Posterior vena cava (tissue), 2 donors: Measurements from ENCODE around the gene CNR2. TPM values are rescaled to one million over a fixed set of nuclear protein-coding genes. Genes with fewer than 3 reads are reported as not detected.
"Not testable (repeated sequence)": the region's sequence is repeated elsewhere in the genome, so short reads cannot be mapped to it uniquely, and the experiment has no call there.

ENCODE experiments used
- DNase-seq: peaks from one replicate; pipeline ENCODE4 v3.0.0-alpha.2; 2020; ENCODE audit warnings: low spot score
- intact Hi-C, 2 donors: fragments of 100-400 bp; cut with DNase I; formaldehyde crosslinking; loops; one replicate each; pipeline versions ENCODE4 v1.14.1 to v1.14.2; 2022 to 2023
- long read RNA-seq, 2 donors: library from polyadenylated mRNA; unstranded; transcript quantifications; one replicate each; pipeline ENCODE4 v2.0.0, GENCODE V29; 2020 to 2021
- total RNA-seq, 2 donors: library from RNA; stranded (reverse); fragmentation: NEBNext Ultra II Directional; extraction: Animal tissue kit (Norgen Biotek cat#: 25700); gene quantifications; one replicate each; pipeline ENCODE4 v1.2.1, GENCODE V29; 2021
- donor health status: DM: yes; HTN: yes; CAD: no.
- donor health status: DM: yes; HTN: yes; CAD: no.

CNR2 gene
- total RNA-seq = under 1 TPM; 0.05 to 0.14 TPM
- long read RNA-seq, donor 1 = 0 reads
- long read RNA-seq, donor 2 = 0 reads

DNA sequence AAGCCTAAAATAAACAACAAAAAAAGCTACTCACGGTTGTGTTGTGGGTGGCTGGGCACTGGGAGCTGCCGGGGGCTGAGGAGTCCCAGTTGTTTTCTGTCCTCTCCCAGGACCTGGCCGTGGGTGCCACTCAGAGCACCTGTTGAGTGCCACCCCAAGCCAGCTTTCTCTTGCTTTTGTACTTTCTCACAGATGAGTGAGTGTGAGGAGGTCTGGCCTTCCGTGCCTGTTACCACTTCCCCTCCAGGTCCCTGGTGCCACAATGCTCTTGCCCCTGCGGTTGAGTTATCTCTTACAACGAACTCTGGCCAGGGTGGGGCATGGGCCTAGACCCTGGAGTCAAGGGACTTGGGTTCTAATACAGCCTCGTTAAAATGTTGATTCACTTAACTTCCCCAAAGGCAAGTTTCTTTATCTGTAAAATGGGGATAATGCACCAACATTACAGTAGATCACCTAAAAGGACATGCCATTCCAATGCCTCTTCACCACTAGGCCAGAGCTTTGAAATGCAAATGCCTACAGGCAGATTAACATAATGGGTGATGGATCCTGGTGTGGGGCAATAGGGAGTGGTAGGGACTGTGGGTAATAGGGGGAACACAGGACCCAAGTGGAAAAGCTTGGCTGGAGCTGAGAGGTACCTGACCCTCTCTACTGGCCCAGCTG lies at the start of gene CNR2:
TSS of gene CNR2 (minus strand) at position 151 of the 669 bp plus-strand sequence. CDS start 37,745 bp downstream, outside the sequence.
- intact Hi-C loops = loop anchor here in 1 of 2 donors (10.0 kb wide), 1 partner anchor 149 kb away; no protein-coding TSS in a partner anchor
- DNase-seq = no peak

DNA sequence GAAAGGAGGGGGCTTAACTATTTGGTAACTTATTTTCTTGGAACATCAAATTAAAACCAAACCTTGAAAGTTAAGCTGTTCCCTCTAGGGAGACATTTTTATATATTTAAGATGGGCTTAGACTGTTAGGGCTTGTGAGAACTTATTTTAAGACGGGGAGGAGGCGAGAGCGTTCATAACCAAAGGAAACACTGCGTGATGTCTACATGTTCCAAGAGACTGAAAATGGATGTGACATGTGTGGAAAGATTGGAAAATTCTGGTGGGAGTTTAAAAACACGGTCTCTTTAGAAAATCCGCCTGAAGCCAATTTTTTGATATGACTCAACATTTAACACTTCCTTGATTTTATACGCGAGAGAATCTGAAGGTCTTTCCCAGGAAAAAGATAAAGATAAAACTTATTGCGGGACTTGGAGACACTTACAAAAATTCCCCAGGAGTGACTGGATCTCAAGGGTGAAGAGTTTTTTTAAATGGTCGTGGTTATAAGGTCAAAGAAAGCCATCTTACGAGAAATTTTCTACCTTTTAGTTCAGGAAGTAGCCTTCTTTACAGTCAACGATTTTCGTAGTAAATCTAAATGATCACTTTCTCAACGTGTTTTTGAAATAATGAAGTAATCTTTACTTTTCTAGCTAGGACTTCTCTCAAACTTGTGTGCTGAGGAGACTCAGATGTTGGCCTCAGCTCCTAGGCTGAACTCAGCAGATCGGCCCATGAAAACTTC lies 47.3 kb upstream of the CNR2 start:
- no peak for DNase-seq
- intact Hi-C loops = no loop called here

DNA sequence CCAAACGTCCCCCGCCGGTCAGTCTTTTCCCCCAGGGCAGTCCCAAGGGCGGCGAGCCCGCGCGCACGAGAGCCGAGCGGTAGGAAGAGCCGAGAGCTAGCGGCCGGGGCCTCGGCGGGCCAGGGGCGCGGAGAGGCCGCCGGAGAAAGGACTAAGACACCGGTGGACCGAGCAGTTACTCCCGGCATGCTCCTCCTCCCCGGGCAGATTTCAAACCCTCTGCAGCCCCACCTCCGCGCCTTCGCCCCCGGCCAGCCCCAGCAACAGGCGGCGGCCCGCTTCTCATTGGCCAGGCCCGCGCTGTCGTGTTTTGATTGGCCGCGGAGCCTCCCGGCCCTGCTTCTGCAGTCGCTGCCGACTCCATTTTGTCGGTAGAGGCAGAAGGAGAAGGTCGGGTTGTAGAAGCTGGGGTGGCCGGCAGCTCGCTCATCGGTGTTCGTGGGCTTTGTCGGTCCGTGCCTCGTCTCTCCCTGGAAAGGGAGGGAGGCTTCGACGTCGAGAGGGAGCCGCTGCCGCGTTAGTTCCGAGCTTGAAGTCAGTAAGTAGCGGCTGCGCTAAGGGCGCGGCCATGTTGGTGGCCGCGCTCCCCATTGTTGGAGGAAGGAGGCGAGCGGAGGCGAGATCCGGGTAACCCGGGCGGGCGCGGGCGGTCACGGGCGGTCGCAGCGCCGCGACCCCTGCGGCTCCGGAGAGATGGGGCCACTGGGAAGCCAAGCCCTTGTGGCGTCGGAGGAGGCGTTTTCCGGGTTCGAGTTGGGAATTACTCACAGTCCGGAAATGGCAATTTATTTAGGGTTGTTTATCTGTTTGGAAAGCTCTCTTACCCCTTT lies 46.5 kb upstream of the CNR2 start, which contains the start of gene PNRC2:
TSS of gene PNRC2 (plus strand) at position 368 of the 830 bp plus-strand sequence. CDS start 1,630 bp downstream, outside the sequence.
- peak; percentile 99 for DNase-seq
- intact Hi-C loops = loop anchor here (5.0 kb wide), 1 partner anchor 63 kb away; no protein-coding TSS in a partner anchor

DNA sequence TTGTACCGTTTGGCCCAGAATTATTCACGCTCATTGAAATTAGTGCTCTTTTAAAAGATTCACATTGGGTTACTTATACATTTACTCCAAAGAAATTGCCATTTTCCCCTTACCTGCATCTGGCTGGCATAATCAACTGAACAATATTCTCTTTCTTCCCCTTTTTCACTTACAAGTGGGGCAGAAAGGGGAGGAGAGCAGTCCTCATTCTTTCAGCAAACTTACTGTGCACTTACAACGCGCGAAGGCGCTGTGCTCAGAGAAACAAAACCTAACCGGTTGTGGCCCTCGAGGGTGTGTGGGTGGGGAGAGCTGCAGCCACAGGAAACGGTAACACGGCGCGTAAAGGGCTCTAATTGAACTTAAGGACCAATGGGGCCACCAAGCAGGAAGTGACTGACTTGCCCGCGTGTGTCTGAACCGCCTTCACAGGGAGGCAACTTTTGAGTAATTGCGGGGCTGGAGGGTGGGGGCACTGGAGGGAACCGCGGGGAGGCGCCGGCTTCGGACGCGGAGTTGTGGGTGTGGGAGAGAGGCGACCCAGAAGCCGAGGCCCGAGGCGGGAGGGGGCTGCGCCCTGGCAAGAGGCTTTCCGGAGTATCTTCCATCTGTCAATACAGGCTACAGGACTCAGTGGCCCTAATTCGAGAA lies 45.8 kb upstream of the CNR2 start:
- intact Hi-C loops = loop anchor here (5.0 kb wide), 1 partner anchor 63 kb away; no protein-coding TSS in a partner anchor
- DNase-seq = peak; percentile 96

DNA sequence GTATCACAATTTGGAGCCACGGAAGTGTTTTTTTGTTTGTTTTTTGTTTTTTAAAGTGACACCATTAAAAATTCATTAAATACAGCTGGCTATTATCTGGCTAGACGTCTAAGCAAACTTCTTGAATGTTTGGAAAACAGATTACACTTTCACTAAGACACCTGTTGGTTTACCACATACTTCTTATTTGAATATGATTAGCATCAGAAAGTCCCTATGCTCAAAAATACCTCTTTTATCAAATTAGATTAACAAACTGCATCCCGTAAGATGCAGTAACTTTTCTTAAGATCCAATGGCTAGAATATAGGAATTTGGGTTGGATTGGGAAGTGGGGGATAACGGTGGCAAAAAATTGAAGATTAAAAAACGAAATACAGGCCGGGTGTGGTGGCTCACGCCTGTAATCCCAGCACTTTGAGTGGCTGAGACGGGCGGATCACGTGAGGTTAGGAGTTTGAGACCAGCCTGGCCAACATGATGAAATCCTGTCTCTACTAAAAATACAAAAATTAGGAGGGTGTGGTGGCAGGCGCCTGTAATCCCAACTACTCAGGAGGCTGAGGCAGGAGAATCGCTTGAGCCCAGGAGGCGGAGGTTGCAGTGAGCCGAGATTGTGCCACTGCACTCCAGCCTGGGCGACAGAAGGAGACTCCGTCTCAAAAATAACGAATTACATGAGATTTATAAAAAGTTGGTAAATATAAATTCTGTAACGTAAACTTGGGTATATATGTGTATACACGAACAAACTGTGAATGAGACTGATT lies 45.1 kb upstream of the CNR2 start:
- intact Hi-C loops = loop anchor here (5.0 kb wide), 1 partner anchor 64 kb away; no protein-coding TSS in a partner anchor
- DNase-seq = not testable (repeated sequence)

DNA sequence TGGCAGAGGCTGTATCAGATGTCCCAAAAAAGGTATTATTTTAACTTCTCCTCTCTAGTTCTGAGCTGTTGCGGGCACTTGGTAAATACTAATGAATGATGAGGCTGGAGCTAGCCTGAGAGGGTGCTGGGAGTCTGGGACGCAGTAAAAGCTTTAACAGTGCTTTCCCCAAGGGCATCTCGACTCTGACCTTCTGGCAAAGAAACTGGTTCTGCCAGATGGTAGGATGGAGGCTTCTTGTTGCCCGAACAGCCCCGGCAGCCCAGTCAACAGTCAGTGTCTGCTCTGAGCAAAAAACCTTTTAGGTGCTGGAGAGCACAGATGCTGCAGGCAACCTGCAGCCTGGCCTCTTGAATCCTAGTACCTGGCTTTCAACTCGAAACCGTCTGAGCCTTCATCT lies 43.9 kb upstream of the CNR2 start:
- DNase-seq = no peak
- intact Hi-C loops = loop anchor here (5.0 kb wide), 1 partner anchor 65 kb away; no protein-coding TSS in a partner anchor

DNA sequence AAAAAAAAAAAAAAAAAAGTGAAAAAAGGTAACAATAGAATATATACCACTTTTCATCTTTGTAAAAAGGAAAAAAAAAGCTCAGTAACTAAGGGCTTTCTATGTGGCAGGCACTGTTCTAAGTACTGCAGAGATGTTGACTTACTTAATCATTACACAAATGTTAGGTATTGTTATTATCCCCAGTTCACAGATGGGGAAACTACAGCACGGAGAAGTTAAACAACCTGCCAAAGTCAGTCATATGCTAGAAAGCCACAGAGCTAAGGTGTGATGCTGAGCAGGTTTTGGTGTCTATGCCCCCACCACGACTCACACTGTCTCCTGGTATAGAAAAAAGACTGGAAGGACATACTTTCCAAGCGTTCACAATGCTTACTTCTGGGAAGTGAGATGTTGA lies 39.9 kb upstream of the CNR2 start:
- intact Hi-C loops = no loop called here
- DNase-seq = no peak

DNA sequence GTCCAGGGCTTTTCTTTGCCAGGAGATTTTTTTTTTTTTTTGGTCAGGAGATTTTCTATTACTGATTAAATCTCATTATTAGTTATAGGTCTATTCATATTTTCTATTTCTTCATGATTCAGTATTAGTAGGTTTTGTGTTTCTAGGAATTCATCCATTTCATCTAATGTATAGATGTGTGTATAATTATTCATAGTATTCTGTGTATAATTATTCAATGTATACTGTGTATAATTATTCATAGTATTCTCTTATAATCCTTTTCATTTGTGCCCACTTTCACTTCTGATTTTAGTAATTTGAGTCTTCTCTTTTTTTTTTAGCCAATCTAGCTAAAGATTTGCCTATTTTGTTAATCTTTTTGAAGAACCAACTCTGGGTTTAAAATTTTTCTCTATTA lies 34.2 kb upstream of the CNR2 start:
- DNase-seq = no peak
- intact Hi-C loops = no loop called here

DNA sequence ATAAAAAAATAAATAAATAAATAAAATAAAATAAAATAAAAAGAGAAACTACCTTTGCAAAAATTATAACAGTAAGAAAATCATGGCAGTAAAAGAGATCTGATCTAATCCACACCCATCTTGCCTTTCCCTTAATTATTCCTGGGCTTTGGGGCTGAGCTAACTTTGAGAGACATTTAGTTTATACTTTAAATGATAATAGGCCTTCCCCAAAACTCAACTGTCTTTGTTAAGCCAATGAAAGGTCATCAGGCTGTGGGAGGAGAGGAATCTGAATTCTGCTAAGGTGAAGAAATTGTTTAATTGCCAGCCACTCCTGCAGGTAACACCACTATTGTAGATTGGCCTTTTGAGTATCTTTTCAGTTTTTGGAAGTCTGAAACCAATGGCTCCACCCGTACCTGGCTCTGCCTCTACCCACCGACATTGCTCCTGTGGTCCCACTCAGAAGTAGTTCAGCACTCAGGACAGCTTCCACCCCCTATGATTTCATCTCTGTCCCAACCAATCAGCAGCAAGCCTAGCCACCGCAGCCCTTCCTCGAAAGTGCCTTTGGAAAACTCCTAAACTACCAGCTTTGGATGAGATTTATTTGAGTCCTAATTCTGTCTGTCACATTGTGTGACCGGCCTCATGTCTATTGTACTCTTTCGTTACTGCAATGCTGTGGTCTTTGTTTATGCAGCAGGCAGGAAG lies 23.5 kb upstream of the CNR2 start:
- intact Hi-C loops = no loop called here
- no peak for DNase-seq

DNA sequence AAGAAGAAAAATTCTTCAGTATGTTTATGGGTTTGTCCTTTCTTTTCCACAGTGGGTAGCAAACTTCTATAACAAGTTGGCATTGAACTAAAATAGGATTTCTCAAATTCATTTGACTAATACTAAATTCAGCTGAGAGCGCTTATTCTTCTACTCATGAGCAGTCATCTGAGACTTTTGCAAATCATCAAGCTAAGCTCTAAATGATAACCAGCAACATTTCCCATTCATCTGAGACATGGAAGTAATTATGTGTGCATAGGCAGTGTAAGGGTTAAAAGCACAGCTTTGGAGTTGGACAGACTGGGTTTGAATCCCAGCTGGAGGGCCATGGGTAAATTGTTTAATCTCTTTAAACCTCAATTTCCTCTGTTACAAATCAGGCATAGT lies 18.3 kb upstream of the CNR2 start:
- DNase-seq = no peak
- intact Hi-C loops = no loop called here

DNA sequence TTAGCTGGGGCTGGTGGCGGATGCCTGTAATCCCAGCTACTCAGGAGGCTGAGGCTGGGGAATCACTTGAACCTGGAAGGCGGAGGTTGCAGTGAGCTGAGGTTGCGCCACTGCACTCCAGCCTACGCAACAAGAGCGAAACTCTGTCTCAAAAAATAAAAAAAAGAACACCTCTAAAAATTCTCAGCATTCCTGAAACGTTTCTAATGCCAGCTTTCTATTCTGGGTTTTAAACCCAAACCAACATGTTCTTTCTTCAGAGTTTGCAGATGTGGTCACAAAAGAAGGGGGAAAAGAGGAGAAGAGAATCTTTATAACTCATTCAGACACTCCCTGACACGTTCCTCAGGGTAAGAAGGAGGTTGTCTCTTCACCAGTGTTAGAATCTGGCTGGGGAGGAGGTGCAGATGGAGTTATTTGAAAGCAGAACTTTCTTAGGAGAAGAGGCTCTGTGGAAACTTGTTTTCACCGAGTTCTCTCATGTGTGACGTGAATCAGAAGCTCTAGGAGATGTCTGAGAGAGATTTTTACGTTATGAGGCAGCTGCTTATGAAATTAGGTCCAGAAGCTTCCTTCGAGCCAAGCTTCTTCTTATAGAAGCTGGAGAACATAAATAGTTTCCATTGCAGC lies 17.8 kb upstream of the CNR2 start:
- DNase-seq = no peak
- intact Hi-C loops = no loop called here

DNA sequence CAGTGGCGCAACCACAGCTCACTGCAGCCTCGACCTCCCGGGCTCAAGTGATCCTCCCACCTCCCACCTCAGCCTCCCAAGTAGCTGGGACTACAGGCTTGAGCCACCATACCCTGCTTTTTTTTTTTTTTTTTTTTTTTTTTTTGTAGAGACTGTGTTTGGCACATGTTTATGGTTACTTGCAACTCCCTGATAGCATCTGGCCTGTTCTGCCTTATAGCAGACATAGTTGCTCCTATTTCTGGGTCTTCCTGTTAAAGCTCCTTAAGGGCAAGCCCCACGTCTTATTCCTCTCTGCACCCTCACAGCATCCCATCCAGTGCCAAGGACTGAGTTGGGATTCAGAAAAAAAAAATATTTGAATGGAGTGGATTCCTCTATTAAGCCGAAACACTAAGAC lies 17.1 kb upstream of the CNR2 start:
- no peak for DNase-seq
- intact Hi-C loops = no loop called here

DNA sequence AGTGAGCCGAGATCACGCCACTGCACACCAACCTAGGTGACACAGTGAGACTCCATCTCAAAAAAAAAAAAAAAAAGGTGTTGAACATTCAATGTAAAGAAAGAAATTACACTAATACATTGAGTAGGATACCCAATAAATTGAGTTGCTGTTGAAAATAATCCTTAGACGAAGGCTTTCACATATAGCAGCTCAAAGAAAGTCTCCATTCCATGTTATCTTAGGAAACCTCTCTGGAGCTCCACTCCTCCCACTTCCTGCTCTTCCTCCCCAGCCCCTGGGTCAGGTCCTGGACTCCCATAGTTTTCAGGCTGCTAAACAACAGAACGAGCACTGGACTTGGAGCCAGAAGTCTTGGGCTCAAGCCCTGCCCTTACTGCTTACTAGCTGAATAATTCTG lies 15.6 kb upstream of the CNR2 start:
- intact Hi-C loops = no loop called here
- DNase-seq = no peak

DNA sequence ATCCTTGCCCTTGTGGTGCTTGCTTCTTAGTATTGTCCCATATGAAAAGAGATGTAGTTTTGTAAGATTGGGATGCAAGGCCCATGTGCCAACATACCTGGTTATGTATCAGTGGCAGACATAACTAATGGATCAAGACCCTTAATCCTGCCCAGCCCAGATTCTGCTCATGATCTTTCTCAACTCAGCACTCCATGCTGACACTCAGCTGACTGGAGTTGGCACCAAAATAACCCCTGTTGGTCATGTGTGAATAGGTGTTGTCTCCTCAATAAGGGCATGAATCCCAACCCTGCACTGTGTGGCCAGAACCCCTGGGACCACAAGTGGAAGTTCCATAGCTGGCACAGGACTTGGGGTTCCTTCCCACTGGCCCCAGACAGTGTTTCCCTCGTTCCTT lies 13.9 kb upstream of the CNR2 start:
- intact Hi-C loops = no loop called here
- no peak for DNase-seq

DNA sequence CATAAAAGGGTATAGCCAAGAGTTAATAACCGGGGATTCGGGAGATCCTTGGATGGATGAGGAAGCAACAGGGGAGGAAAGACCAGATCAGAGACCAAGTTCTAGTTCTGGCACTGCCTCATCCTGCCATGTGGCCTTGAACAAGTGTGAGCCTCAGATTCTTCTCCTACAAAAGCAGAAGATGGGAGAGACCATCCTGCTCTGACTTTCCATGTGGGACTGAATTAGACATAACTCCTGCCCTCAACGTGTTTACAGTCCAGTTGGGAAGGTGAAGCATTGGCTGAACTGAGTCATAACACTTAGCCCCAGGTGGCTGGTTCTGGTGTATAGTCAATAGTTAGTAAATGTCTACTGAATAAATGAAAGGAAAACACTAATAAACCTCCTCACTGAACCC lies 12.1 kb upstream of the CNR2 start:
- intact Hi-C loops = no loop called here
- no peak for DNase-seq

DNA sequence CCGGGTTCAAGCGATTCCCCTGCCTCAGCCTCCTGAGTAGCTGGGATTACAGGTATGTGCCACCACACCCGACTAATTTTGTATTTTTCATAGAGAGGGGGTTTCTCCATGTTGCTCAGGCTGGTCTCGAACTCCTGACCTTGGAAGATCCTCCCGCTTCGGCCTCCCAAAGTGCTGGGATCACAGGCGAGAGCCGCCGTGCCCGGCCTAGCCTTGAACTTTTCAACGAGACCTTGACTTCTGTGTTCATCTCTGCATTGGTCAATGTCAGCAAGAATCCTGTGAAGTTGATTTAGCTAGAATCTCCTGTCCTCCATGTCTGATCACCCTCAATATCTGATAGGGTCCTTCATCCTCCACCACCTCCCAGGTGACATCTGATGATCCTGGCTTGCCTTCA lies 11.4 kb upstream of the CNR2 start:
- intact Hi-C loops = no loop called here
- DNase-seq = no peak
